Right forelimb (tissue), 1 donor: ENCODE measurements around the gene PKNOX2.

Source experiments
- DNase-seq: peaks from one replicate; pipeline ENCODE4 v3.0.0-alpha.2; 2018

PKNOX2 gene

GRCh38 chr11:125267548-125267947 lies 103.0 kb downstream of the PKNOX2 start:
- DNase-seq: no peak

GRCh38 chr11:125268611-125269010 lies 104.1 kb downstream of the PKNOX2 start:
- no peak for DNase-seq

GRCh38 chr11:125270106-125270505 lies 105.6 kb downstream of the PKNOX2 start:
- no peak for DNase-seq

- DNase-seq: no peak
These were observed 106.2 kb downstream of the PKNOX2 start for GRCh38 chr11:125270711-125271110.

- no peak for DNase-seq
These were observed 107.0 kb downstream of the PKNOX2 start for GRCh38 chr11:125271483-125272091.

- DNase-seq: no peak
These were observed 107.5 kb downstream of the PKNOX2 start for GRCh38 chr11:125272092-125272491.

GRCh38 chr11:125272821-125273220 lies 108.3 kb downstream of the PKNOX2 start:
- DNase-seq: no peak

GRCh38 chr11:125273519-125274000 lies 109.0 kb downstream of the PKNOX2 start:
- DNase-seq: no peak

- no peak for DNase-seq
These were observed 109.8 kb downstream of the PKNOX2 start for GRCh38 chr11:125274309-125274708.

GRCh38 chr11:125274774-125275173 lies 110.2 kb downstream of the PKNOX2 start:
- DNase-seq: no peak

- DNase-seq: no peak
These were observed 111.5 kb downstream of the PKNOX2 start for GRCh38 chr11:125275905-125276618.

- DNase-seq: no peak
These were observed 112.0 kb downstream of the PKNOX2 start for GRCh38 chr11:125276619-125276976.

- DNase-seq: no peak
These were observed 115.3 kb downstream of the PKNOX2 start for GRCh38 chr11:125279676-125280418.

- DNase-seq: no peak
These were observed 116.1 kb downstream of the PKNOX2 start for GRCh38 chr11:125280646-125281045.

- DNase-seq: no peak
These were observed 117.5 kb downstream of the PKNOX2 start for GRCh38 chr11:125281831-125282595.

- no peak for DNase-seq
These were observed 118.0 kb downstream of the PKNOX2 start for GRCh38 chr11:125282596-125282914.

- no peak for DNase-seq
These were observed 119.8 kb downstream of the PKNOX2 start for GRCh38 chr11:125284245-125284850.

GRCh38 chr11:125285844-125286243 lies 121.3 kb downstream of the PKNOX2 start:
- DNase-seq: no peak

- no peak for DNase-seq
These were observed 121.9 kb downstream of the PKNOX2 start for GRCh38 chr11:125286486-125286885.

GRCh38 chr11:125287491-125288210 lies 123.1 kb downstream of the PKNOX2 start:
- DNase-seq: peak; percentile 87

GRCh38 chr11:125289419-125290098 lies 125.0 kb downstream of the PKNOX2 start:
- no peak for DNase-seq

GRCh38 chr11:125290263-125290662 lies 125.7 kb downstream of the PKNOX2 start:
- no peak for DNase-seq
